ENCODE data around the gene ZMYND8.

Gene ZMYND8

DNA sequence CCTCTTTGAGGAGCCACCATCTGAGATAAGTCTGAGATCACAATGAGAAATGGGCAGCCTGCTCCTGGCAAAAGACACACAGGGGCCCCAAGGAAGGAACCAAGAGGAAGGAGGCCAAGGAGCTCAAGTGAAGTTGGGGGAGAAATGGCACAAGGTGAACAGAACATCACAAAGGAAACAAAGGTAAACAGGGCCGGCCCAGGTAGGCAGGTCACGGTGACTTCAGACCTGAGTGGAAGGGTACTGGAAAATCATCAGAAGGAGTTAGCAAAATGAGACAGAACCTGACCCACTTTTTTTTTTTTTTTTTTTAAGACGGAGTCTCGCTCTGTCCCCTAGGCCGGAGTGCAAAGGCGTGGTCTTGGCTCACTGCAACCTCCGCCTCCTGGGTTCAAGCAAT lies 11.3 kb downstream of the ZMYND8 start:
- DNase-seq: no peak
- in situ Hi-C loops (cut with HindIII; ENCODE audit: low pct_ligation_motif_present, low pct_unique_long_range_greater_than_20kb, low sequenced_read_pairs): no loop called here

DNA sequence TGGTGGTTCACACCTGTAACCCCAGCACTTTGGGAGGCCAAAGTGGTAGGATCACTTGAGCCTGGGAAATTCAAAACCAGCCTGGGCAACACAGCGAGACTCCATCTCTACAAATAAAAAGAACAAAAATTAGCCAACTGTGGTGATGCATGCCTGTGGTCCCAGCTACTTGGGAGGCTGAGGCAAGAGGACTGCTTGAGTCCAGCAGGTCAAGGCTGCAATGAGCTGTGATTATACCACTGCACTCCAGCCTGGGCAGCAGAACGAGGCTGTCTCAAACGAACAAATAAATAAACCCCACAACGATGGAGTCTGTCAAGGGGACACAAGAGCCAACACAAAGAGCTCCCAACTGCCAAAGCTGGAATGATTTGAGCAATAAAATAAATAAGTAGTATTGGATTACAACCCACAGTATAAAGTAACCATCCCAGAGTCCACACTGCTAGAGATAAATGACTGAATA lies 13.5 kb downstream of the ZMYND8 start:
- DNase-seq: no peak
- in situ Hi-C loops (cut with HindIII; ENCODE audit: low pct_ligation_motif_present, low pct_unique_long_range_greater_than_20kb, low sequenced_read_pairs): no loop called here

DNA sequence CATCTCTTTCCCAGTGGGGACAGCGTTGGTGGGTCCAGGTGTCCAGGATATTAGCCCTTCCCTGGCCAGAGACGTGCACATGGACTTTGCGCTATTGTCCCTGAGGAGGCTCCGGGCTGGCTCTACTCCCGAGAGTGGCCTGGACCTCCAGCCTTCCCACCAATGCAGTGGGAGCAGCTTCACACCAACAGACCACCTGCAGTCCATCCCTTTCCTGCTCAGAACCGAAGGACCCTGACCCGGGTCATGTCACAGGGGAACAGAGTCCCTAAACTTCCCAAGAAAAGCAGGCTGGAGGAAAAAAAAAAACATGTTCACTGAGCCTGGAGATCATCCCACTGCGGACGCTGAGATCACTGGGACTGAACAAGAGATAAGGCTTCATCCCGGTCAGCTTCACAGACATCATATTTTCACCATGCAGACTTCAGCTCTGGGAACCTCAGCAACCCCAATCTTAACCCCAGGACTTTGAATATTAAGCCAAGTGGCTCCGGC lies 18.3 kb downstream of the ZMYND8 start:
- DNase-seq: no peak
- in situ Hi-C loops (cut with HindIII; ENCODE audit: low pct_ligation_motif_present, low pct_unique_long_range_greater_than_20kb, low sequenced_read_pairs): no loop called here

DNA sequence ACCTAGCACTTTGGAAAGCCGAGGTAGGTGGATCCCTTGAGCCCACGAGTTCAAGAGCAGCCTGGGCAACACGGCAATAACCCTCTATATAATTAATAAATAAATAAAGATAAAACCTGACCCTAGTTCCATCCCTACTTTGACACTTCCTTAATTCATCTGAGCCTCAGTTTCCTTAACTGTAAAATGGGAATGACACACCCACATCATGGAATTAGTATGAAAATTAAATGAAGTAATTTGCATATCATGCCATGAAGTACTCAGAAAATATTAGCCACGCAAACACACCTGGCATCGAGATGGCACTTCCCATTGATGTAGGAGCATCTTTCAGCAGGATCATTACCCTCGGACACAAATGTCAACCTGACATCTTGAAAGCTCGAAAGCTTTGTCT lies 19.1 kb downstream of the ZMYND8 start:
- DNase-seq: no peak
- in situ Hi-C loops (cut with HindIII; ENCODE audit: low pct_ligation_motif_present, low pct_unique_long_range_greater_than_20kb, low sequenced_read_pairs): no loop called here

DNA sequence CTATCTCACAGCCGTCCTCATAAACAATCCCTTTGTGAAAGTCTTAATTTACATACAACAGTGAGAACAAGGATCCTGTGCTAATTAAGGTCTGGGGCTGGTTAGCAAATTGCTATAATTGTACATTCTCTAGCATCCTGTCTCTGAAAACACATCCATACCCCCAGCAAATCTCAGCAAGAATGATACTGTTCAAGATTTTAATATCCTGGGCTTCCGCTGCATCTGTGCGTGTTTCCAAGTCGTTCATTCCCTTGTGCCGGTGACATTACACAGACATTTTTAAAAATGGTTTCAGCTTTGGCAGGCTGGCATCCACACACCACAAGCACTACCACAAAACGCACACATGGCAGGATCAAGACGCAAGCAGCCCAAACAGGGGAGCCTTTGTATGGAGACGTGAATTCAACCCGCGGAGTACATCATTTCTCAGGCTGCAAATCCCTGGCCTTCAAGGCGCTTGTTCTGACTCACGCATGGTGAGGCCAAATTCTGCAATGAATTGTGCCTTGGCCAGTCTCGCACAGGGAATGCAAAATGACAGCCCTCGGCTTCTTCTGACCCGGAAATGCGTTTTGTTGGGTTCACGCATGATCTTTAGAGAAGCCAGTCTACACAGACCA lies 20.3 kb downstream of the ZMYND8 start:
- DNase-seq: no peak
- in situ Hi-C loops (cut with HindIII; ENCODE audit: low pct_ligation_motif_present, low pct_unique_long_range_greater_than_20kb, low sequenced_read_pairs): no loop called here

DNA sequence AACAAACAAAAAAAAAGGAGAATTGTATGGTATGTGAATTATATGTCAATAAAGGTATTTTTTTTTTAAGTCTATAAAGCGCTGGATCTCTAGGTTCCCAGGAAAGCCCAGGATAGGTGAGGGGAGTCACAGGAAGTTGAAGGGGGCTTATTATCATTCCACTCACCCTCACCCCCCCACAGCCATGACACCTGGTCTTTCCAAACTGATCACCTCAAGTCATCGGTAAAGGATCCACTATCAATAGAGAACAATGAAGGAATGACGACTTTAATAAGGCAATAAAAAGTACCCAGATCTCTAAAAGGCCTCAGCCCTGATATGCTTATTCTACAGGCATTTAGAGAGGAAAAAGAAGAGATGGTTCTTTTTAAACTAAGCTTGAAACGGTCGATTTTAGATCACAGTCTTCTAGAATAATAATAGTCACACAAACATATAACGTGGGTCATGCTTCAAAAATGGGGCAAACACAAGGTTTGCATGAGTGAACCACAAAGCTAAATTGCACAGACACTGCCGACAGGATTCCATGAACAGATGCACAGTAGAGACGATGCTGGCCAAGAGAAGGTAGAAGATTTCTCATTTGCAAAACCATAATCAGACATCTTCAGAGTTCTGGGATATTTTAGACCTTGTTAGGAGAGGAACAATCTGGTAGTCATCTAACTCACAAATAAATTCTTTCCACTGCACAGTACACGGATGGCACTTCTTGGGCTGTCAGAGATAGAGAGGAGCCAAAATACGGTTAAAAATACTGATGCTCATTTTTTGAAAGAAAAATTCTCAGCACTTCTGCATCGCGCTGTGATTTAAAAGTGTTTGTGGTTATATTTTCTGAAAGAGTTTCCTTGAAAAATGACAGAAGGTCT lies 21.0 kb downstream of the ZMYND8 start:
- in situ Hi-C loops (cut with HindIII; ENCODE audit: low pct_ligation_motif_present, low pct_unique_long_range_greater_than_20kb, low sequenced_read_pairs): no loop called here
- DNase-seq: no peak

DNA sequence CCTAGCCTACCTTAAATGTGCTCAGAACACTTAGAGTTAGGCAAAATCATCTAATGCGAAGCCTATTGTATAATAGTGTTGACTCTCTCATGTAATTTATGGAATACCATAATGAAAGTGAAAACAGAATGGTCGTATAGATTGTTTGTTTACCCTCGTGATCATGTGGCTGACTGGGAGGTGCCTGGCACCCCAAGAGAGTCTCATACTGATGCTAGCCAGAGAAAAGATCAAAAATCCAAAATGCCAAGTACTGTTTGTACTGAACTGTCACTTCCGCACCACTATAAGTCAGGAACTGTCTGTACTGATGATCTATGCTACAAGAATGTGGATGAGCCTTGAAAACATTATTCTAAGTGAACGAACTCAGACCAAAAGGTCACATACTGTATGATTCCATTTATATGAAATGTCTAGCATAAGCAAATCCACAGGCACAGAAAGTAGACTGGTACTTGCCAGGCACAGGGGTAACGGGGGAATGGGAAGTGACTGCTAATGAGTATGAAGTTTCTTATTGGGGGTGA lies 22.4 kb downstream of the ZMYND8 start:
- DNase-seq: peak; percentile 86
- in situ Hi-C loops (cut with HindIII; ENCODE audit: low pct_ligation_motif_present, low pct_unique_long_range_greater_than_20kb, low sequenced_read_pairs): no loop called here

DNA sequence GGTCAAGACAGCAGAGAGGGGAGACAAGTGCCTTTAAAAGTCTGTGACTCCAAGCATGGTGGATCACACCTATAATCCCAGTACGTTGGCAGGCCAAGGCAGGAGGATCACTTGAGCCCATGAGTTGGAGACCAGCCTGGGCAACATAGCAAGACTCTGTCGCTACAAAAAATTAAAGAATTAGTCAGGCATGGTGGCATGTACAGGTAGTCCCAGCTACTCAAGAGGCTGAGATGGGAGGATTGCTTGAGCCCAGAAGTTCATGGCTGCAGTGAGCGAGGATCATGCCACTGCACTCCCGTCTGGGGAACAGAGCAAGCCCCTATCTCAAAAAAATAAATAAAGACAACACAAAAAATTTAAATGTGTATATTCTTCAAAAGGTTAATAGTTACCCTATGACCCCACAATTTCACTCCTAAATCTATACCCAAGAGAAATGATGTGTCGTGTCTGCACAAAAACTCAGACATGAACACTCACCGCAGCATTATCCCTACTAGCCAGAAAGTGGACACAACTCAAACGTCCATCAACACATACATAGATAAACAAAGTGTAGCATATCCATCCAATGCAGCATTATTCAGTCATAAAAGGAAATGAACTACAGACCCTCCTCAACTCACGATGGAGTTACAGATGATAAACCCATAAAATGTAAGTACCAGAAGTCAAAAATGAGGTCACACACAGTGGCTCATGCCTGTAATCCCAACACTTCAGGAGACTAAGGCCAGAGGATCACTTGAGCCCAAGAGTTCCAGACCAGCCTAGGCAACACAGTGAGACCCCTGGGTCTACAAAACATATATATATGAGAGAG lies 23.9 kb downstream of the ZMYND8 start:
- in situ Hi-C loops (cut with HindIII; ENCODE audit: low pct_ligation_motif_present, low pct_unique_long_range_greater_than_20kb, low sequenced_read_pairs): no loop called here
- DNase-seq: no peak

DNA sequence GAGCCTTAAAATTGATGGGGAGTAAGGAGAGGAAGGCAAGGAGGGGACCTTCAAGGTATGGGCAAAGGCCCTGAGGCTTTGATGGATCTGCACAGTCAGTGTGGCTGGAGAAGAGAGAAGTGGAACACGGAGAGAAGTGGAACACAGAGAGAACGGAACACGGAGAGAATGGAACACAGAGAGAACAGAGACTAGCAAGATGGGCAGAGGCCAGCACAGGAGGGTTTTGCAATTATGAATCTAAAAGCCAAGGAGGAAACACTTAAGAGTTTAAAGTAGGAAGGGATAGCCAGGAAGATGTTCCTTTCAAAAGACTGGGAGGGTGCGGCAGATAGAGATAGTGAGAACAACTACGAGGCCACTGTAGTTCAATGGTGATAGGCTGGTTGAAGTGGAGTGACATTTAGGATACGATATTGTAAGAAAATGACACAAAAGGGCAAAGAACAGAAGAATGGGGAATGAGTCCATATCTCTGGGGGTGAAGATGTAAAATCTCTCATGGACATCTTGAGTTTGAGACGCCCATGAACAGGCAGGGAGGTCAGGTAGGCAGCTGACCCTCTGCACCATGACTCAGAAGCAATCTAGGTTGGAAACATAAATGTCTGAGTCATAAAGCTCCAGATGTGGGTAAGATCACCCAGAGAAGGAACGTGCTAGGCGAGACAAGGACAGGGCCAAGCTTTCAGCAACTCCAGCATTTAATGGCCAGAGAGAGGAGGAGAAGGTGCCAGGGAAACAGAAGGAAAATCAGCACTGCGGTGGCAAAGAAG lies 25.4 kb downstream of the ZMYND8 start:
- in situ Hi-C loops (cut with HindIII; ENCODE audit: low pct_ligation_motif_present, low pct_unique_long_range_greater_than_20kb, low sequenced_read_pairs): no loop called here
- peak; percentile 77 for DNase-seq

DNA sequence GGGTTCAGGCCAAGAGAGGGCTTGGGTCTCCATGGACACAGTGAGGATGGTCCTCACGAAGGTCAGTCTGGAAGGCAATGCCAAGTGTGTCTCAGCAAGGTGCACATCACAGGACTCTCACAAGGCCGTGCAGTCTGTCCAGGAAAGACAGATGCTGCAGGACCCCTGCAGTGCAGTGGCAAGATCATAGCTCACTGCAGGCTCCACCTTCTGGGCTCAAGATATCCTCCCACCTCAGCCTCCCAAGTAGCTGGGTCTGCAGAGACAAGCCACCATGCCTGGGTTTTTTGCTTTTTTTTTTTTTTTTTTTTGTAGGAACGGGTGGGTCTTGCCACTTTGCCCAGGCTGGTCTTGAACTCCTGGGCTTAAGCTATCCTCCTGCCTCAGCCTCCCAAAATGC lies 26.4 kb downstream of the ZMYND8 start:
- in situ Hi-C loops (cut with HindIII; ENCODE audit: low pct_ligation_motif_present, low pct_unique_long_range_greater_than_20kb, low sequenced_read_pairs): no loop called here
- DNase-seq: no peak

DNA sequence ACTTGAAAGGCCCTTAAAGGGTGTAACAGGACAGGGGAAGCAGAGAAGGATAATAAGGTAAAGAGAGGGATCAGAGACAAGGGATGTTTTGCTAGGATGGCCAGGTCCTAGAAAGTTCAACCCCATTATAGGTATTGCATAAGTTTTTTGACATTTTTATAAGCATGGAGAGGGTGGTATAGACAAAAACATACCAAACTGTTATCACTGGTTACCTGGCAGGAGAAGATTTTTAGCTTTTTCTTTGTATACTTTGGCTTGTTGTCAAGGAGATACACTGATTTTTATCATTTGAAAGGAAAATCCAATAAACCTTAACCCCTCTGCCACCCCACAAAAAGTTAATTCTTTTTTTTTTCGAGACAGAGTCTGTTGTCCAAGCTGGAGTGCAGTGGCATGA lies 28.4 kb downstream of the ZMYND8 start:
- DNase-seq: no peak
- in situ Hi-C loops (cut with HindIII; ENCODE audit: low pct_ligation_motif_present, low pct_unique_long_range_greater_than_20kb, low sequenced_read_pairs): no loop called here

DNA sequence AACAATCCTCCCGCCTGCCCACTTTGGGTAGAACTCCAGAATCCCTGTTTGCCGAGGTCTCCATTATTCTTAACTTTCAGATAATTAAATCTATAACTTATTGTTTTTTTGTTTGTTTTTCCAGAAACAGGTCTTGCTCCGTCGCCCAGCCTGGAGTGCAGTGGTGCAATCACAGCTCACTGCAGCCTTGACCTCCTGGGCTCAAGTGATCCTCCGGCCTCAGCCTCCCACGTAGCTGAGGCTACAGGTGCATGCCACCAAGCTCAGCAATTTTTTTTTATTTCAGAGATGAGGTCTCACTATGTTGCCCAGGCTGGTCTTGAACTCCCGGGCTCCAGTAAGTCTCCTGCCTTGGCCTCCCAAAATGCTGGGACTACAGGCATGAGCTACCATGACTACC lies 28.8 kb downstream of the ZMYND8 start:
- DNase-seq: no peak
- in situ Hi-C loops (cut with HindIII; ENCODE audit: low pct_ligation_motif_present, low pct_unique_long_range_greater_than_20kb, low sequenced_read_pairs): no loop called here

DNA sequence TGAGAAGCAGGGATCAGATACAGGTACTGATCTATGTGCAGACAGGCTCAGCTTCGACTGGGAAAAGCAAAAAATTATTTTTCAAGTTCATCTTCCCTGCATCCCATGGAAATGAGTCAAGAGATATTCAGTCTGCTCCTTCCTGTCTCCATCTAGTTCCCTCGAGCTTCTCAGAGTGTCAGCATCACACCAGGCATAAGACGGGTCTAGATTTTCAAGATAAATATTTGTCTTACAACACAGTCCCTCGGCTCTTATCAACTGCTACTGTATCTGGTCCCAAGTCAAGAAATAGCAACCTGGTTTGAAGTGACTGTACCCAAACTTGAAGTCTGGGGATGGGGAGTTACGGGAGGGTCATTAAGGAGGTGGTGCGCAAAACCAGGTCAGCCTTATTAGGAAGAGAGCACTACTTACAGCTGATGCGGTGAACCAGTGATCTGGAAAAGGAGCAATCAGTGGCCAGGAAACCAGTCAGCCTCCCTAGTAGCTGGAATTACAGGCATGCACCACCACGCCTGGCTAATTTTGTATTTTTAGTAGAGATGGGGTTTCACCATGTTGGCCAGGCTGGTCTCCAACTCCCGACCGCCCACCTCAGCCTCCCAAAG lies 29.7 kb downstream of the ZMYND8 start:
- in situ Hi-C loops (cut with HindIII; ENCODE audit: low pct_ligation_motif_present, low pct_unique_long_range_greater_than_20kb, low sequenced_read_pairs): no loop called here

DNA sequence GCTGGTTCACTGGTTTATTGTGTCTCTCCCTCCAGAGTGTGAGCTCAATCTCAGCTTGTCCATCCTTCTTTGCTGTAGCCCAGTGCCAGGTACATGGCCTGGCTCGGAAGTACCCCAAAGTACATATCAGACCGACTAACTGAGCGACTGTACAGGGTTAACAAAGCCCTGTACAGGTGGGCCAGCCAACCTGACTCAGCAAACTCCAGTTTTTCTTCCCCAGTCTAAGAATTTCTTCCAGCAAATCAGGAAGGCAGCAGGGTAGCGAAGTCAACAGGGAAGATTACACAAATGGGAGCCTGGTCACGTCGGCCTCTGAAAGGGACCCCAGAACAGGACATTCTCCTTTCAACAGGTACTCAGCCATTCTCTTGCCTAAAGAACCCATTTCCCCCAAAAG lies 31.3 kb downstream of the ZMYND8 start:
- in situ Hi-C loops (cut with HindIII; ENCODE audit: low pct_ligation_motif_present, low pct_unique_long_range_greater_than_20kb, low sequenced_read_pairs): no loop called here
- no peak for DNase-seq

More for the DNA sequence above, 29.7 kb downstream of the ZMYND8 start:
- no peak for DNase-seq

DNA sequence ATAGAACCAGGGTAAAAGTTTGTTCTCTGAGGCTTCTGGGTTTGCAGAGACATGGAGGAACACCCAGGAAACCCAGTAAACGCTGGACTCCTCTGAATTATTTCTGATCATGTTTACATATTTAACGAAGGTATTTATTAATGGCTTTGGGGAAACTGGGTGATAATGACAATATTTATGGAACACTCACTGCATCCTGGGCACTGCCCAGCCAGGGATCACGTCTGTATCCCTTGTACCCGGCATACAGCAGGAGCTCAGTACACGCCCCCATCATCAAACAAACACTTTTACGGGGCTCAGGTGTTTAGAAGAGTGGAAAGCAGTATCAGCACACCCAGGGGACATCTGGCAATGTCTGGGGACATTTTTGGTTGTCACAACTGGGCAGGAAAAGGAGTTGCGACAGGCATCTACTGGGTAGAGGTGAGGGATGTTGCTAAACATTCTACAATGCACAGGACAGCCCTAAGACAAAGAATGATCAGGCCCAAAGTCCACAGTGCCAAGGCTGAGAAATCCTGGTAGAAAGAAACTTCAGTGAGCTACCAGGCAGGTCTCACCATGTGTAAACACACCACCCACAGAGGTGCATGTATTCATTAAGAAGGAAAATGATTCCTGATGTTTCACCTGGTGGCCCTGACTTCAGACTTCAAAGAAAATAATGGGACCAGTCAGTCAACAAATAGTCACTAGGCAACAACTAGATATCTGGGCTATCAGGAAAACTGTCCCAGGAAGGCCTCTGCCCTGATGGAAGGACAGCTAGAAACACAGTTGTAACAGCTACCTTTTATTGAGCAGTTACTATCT lies 35.3 kb downstream of the ZMYND8 start:
- in situ Hi-C loops (cut with HindIII; ENCODE audit: low pct_ligation_motif_present, low pct_unique_long_range_greater_than_20kb, low sequenced_read_pairs): no loop called here
- no peak for DNase-seq

DNA sequence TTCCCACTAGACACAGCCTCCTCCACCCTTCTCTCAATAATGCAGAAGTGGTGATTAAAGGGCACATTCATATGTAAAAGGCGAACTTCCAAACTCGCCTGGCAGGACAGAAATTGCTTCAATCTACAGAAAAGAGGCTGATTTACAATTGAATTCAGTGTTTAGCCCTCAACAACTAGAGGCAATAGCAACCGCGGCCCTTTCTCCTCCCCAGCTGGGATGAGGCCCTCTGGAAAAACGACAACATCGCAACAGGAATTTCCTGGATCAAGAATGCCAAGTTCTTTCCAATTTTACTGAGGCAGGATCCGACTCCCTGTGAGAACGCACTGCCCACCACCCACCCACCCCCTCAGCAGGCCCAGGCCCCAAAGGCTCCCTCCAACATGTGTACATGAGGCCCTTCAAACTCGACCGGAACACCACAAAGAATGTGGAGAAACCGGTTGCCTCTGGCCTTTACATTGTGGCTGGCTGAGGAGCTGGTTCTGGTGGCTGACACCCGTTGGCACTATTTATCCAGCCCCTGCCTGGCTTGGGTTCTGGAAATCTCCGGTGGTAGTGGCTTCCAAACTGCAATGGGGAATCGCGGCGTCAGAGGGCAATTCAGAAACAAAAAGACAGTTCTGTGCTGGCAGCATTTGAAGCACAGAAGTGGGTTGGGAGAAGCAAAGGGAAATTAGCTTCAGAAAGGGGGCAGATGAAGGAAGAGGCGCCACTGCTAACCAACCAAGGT lies 36.8 kb downstream of the ZMYND8 start:
- in situ Hi-C loops (cut with HindIII; ENCODE audit: low pct_ligation_motif_present, low pct_unique_long_range_greater_than_20kb, low sequenced_read_pairs): no loop called here
- DNase-seq: no peak

Data from ACHN (cell line).